HG03135 (cell line): ENCODE results near the gene IER2.
"Not testable (repeated sequence)": the region's sequence is repeated elsewhere in the genome, so short reads cannot be mapped to it uniquely, and the experiment has no call there.

ENCODE experiments used
- ATAC-seq: cut with Tn5 transposase; IDR thresholded peaks from one replicate; pipeline ENCODE4 v1.9.1; 2021; ENCODE audit warnings: mild to moderate bottlenecking, moderate library complexity; ENCODE audit not compliant: unreplicated experiment

Gene IER2

GRCh38 chr19:13190781-13191540 lies 40.8 kb downstream of the IER2 start:
- no peak for ATAC-seq

DNA sequence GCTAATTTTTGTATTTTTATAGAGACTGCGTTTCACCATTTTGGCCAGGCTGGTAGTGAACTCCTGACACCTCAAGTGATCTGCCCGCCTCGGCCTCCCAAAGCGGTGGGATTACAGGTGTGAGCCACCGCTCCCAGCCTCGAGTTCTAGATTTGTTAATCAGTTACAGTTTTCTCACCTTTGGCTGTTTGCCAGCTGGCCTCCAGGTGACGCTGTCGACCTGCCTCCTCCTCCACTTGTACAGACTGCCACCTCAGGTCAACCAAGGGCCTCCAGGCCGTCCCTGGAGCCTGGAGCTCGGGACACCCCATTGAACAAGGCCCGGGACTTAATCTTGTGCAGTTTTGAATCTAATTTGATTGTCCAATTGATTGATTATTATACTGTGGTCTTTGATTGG lies 45.5 kb downstream of the IER2 start:
- no peak for ATAC-seq

GRCh38 chr19:13198634-13199033 lies 48.4 kb downstream of the IER2 start:
- no peak for ATAC-seq

GRCh38 chr19:13202112-13202511 lies 51.9 kb downstream of the IER2 start:
- ATAC-seq = not testable (repeated sequence)
